GM19193 (cell line): ENCODE results near the gene RUNX3.

Experiments used
- POLR2A ChIP-seq: IDR thresholded peaks from 4 replicates; pipeline ENCODE4 v1.6.1; 2011; ENCODE audit not compliant: insufficient read depth, insufficient read length; ENCODE audit errors: extremely low read depth

RUNX3 gene

GRCh38 chr1:24870551-24871195 lies 59.4 kb downstream of the RUNX3 start:
- TF ChIP-seq POLR2A, result no peak

- TF ChIP-seq POLR2A, result no peak
Observed at GRCh38 chr1:24868016-24868875, 61.8 kb downstream of the RUNX3 start.

- no peak for TF ChIP-seq POLR2A
Observed at GRCh38 chr1:24867084-24867870, 62.8 kb downstream of the RUNX3 start.

GRCh38 chr1:24866211-24867083 lies 63.6 kb downstream of the RUNX3 start:
- no peak for TF ChIP-seq POLR2A

GRCh38 chr1:24865587-24865986 lies 64.5 kb downstream of the RUNX3 start:
- TF ChIP-seq POLR2A, result no peak

- TF ChIP-seq POLR2A, result no peak
Observed at GRCh38 chr1:24865168-24865567, 64.9 kb downstream of the RUNX3 start.

GRCh38 chr1:24864370-24864777 lies 65.7 kb downstream of the RUNX3 start:
- no peak for TF ChIP-seq POLR2A

- TF ChIP-seq POLR2A, result no peak
Observed at GRCh38 chr1:24862775-24863483, 67.1 kb downstream of the RUNX3 start.

GRCh38 chr1:24861821-24862727 lies 68.0 kb downstream of the RUNX3 start:
- TF ChIP-seq POLR2A, result no peak

- no peak for TF ChIP-seq POLR2A
Observed at GRCh38 chr1:24860841-24861240, 69.2 kb downstream of the RUNX3 start.

GRCh38 chr1:24859063-24860010 lies 70.7 kb downstream of the RUNX3 start:
- no peak for TF ChIP-seq POLR2A

GRCh38 chr1:24858277-24858676 lies 71.8 kb downstream of the RUNX3 start:
- TF ChIP-seq POLR2A, result no peak
